ENCODE measurements around the gene ANXA6.

- no peak for TF ChIP-seq YY1 (IDR thresholded peaks at IDR 0.05; ENCODE audit: insufficient read depth, insufficient read length)
- no peak for TF ChIP-seq ZNF274 (IDR thresholded peaks at IDR 0.05; ENCODE audit: low read depth, low read length)
- TF ChIP-seq SUZ12 (IDR thresholded peaks at IDR 0.05; ENCODE audit: extremely low read depth, insufficient read depth, insufficient read length) = no peak
Measured at GRCh38 chr5:151077419-151077818, 80.2 kb downstream of the ANXA6 start.

Measured in NT2/D1 (cell line).